ENCODE results near the gene SEL1L2. TPM values are rescaled to one million over a fixed set of nuclear protein-coding genes. Genes with fewer than 3 reads are reported as not detected.

The SEL1L2 gene
- total and polyA plus RNA-seq, 9 donors, result 0.73 to 9.3 (median 3.8) TPM; not detected in 3

DNA sequence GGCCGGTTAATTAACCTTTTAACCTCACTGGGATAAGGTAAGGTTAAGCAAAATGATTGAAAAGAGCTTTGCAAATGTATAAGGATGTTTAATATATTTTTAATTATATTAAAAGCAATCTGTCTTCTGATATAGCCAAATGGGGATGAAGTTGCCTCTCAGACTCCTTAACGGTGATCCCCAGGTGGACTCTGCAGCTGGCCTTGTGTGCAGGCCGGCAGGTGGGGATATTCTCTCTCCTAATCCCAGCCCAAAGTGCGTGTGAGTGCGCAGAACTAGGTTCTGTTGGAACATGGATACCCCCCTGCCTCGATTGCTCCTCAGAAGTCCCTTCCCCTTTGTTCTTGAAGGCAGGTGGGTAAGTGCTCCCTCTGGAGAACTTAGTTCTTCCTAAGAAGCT, 105.6 kb downstream of the SEL1L2 start:
- no peak for TF ChIP-seq POLR2A (IDR thresholded peaks at IDR 0.05)
- no peak for TF ChIP-seq CTCF (IDR thresholded peaks at IDR 0.05)
- TF ChIP-seq EP300 (IDR thresholded peaks at IDR 0.05), result no peak
- H3K4me1 ChIP-seq (ENCODE audit: insufficient read depth), result no peaks in the 10 kb centered on the region
- no peaks in the 10 kb centered on the region for H3K27me3 ChIP-seq
- H3K9me3 ChIP-seq, result no peaks in the 10 kb centered on the region
- no peaks in the 10 kb centered on the region for H3K36me3 ChIP-seq
- intact Hi-C loops (cut with DNase I), result no loop called here
- DNase-seq, result no peak
- no peak overlapping the region for H3K4me3 ChIP-seq
- no peak overlapping the region for H3K27ac ChIP-seq
- 87 to 94% (median 92%) methylated on average over 6 of the region's 6 CpGs for WGBS, 3 donors

- Histone ChIP-seq H3K4me1 (ENCODE audit: insufficient read depth) (no peaks in the 10 kb centered on the region), H3K4me3 (no peak overlapping the region), H3K27ac (no peak overlapping the region), H3K27me3 (no peaks in the 10 kb centered on the region), H3K9me3 (no peaks in the 10 kb centered on the region), H3K36me3 (no peaks in the 10 kb centered on the region)
- 26 to 40% (median 33%) methylated on average over 1 of the region's 1 CpG for WGBS, 3 donors
- no peak for DNase-seq
- TF ChIP-seq EP300 (IDR thresholded peaks at IDR 0.05) (no peak), CTCF (IDR thresholded peaks at IDR 0.05) (no peak), POLR2A (IDR thresholded peaks at IDR 0.05) (no peak)
- intact Hi-C loops (cut with DNase I), result no loop called here
Measured at GRCh38 chr20:13883425-13883824, 107.0 kb downstream of the SEL1L2 start.

GRCh38 chr20:13878566-13878965, 111.8 kb downstream of the SEL1L2 start:
- H3K27ac ChIP-seq, result no peak overlapping the region
- H3K4me1 ChIP-seq (ENCODE audit: insufficient read depth), result peaks cover 3% of the 10 kb centered on the region
- TF ChIP-seq POLR2A (IDR thresholded peaks at IDR 0.05) (no peak), CTCF (IDR thresholded peaks at IDR 0.05) (no peak), EP300 (IDR thresholded peaks at IDR 0.05) (no peak)
- no peaks in the 10 kb centered on the region for H3K36me3 ChIP-seq
- H3K4me3 ChIP-seq, result no peak overlapping the region
- intact Hi-C loops (cut with DNase I), result no loop called here
- no peaks in the 10 kb centered on the region for H3K9me3 ChIP-seq
- DNase-seq, result no peak
- 92 to 95% (median 92%) methylated on average over 2 of the region's 2 CpGs for WGBS, 3 donors
- H3K27me3 ChIP-seq, result no peaks in the 10 kb centered on the region

- H3K4me3 ChIP-seq, result no peak overlapping the region
- intact Hi-C loops (cut with DNase I), result no loop called here
- DNase-seq, result no peak
- H3K27me3 ChIP-seq, result no peaks in the 10 kb centered on the region
- H3K4me1 ChIP-seq (ENCODE audit: insufficient read depth), result peaks cover 3% of the 10 kb centered on the region
- no peak for TF ChIP-seq EP300 (IDR thresholded peaks at IDR 0.05)
- TF ChIP-seq CTCF (IDR thresholded peaks at IDR 0.05), result no peak
- no peak for TF ChIP-seq POLR2A (IDR thresholded peaks at IDR 0.05)
- no peaks in the 10 kb centered on the region for H3K9me3 ChIP-seq
- WGBS, 3 donors, result 6 to 10% (median 7%) methylated on average over 4 of the region's 4 CpGs
- H3K36me3 ChIP-seq, result no peaks in the 10 kb centered on the region
- no peak overlapping the region for H3K27ac ChIP-seq
Measured at GRCh38 chr20:13877793-13878192, 112.6 kb downstream of the SEL1L2 start.

Measured in ovary (tissue), 9 donors.